Mesothelial cell of epicardium (in vitro differentiated cells): ENCODE measurements around the gene LIN37. TPM values are rescaled to one million over a fixed set of nuclear protein-coding genes. Genes with fewer than 3 reads are reported as not detected.

Source experiments
- DNase-seq, 2 experiments: peaks; one replicate each; pipeline ENCODE4 v3.0.0; 2021; ENCODE audit warnings: low spot score in 2 of 2; ENCODE audit not compliant: unreplicated experiment in 2 of 2
- H3K27ac Mint-ChIP-seq: 2 replicates; pipeline ENCODE4 v1.8.0; 2021; ENCODE audit warnings: mixed read lengths
- H3K27me3 Mint-ChIP-seq: 2 replicates; pipeline ENCODE4 v1.8.0; 2021; ENCODE audit warnings: low read depth, mixed read lengths
- H3K36me3 Mint-ChIP-seq: 2 replicates; pipeline ENCODE4 v1.8.0; 2021; ENCODE audit warnings: mixed read lengths
- H3K4me1 Mint-ChIP-seq: 2 replicates; pipeline ENCODE4 v1.8.0; 2021; ENCODE audit warnings: mixed read lengths
- H3K4me3 Mint-ChIP-seq: 2 replicates; pipeline ENCODE4 v1.8.0; 2021; ENCODE audit warnings: mild to moderate bottlenecking, moderate library complexity, mixed read lengths
- H3K9me3 Mint-ChIP-seq: 2 replicates; pipeline ENCODE4 v1.8.0; 2021; ENCODE audit warnings: mixed read lengths
- total RNA-seq: library from RNA; stranded (reverse); gene quantifications from 3 replicates; pipeline ENCODE4 v1.2.1, GENCODE V29; 2021
- TF ChIP-seq, protein P1 (sequence below): fragments of 200-600 bp; sonication (generic); IDR thresholded peaks from one replicate; pipeline ENCODE4 v1.5.0; 2021; ENCODE audit warnings: antibody characterized with exemption; ENCODE audit not compliant: unreplicated experiment

The LIN37 gene
- total RNA-seq, 1 donor from 2014 or later, result 12.0 TPM

DNA sequence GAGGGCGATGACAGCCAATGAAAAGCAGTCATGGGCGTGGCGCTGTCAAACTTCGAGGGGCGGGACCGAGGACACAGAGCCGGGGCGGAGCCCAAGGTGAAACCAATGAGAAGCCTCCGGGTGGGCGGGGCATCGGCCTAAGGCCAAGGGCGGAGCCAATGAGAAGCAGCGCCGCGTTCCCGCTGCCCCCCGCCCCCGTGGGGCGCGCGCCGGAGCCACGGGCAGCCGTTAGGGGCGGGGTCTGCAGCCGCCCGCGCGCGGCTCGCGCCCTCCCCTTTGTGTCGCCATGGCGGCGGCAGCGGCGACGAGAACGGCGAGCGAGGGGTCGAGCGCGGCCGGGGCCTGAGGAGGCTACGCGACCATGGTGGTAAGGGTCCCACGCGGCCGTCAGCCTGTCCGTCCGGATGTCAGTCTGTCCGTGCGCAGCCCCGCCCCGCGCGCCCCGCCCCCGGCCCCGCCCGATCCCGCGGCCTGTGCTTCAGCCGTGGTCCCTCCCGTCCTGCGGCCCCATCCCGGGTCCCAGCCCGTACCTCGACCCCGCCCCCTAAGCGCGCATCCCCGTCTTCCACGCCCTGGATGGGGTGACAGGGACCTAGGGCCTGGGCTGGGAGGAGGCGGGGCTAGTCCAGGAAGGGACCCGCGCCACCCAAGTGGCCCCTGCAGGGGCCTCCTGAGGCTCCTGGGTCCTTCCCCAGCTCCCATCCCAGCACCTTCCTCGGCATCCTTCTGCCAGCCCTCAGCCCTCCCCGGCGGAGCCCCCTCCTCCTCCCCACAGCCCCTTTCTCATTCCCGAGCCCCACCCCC is 27.1 kb downstream of the LIN37 start, which contains the start of gene ARHGAP33:
ARHGAP33 (plus strand) TSS at position 267 of the 804 bp plus-strand sequence; CDS start at position 362, 95 bp downstream.
- H3K9me3 Mint-ChIP-seq, result no peaks in the 10 kb centered on the region

GRCh38 chr19:35776102-35776788 is 27.9 kb downstream of the LIN37 start:
- TF ChIP-seq, protein P1, sequence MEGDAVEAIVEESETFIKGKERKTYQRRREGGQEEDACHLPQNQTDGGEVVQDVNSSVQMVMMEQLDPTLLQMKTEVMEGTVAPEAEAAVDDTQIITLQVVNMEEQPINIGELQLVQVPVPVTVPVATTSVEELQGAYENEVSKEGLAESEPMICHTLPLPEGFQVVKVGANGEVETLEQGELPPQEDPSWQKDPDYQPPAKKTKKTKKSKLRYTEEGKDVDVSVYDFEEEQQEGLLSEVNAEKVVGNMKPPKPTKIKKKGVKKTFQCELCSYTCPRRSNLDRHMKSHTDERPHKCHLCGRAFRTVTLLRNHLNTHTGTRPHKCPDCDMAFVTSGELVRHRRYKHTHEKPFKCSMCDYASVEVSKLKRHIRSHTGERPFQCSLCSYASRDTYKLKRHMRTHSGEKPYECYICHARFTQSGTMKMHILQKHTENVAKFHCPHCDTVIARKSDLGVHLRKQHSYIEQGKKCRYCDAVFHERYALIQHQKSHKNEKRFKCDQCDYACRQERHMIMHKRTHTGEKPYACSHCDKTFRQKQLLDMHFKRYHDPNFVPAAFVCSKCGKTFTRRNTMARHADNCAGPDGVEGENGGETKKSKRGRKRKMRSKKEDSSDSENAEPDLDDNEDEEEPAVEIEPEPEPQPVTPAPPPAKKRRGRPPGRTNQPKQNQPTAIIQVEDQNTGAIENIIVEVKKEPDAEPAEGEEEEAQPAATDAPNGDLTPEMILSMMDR, result no peak
- Mint-ChIP-seq H3K4me1 (peaks cover 19% of the 10 kb centered on the region), H3K27me3 (no peaks in the 10 kb centered on the region), H3K4me3 (peak overlapping the region; percentile 71), H3K9me3 (no peaks in the 10 kb centered on the region), H3K36me3 (peaks cover 3% of the 10 kb centered on the region), H3K27ac (peak overlapping the region; percentile 21)
- no peak for DNase-seq

More for the DNA sequence above, 27.1 kb downstream of the LIN37 start, which contains the start of gene ARHGAP33:
- H3K27me3 Mint-ChIP-seq, result no peaks in the 10 kb centered on the region
- H3K4me3 Mint-ChIP-seq, result peak within 1 kb of the TSS; percentile 71
- H3K4me1 Mint-ChIP-seq, result peaks cover 19% of the 10 kb centered on the region
- peak; percentile 100 for DNase-seq
- TF ChIP-seq, protein P1, result no peak
- H3K27ac Mint-ChIP-seq, result peak within 1 kb of the TSS; percentile 21
- no peaks in the 10 kb centered on the region for H3K36me3 Mint-ChIP-seq

GRCh38 chr19:35777086-35777841 is 28.9 kb downstream of the LIN37 start:
- H3K27ac Mint-ChIP-seq, result peak overlapping the region; percentile 30
- H3K4me3 Mint-ChIP-seq, result peak overlapping the region; percentile 71
- no peaks in the 10 kb centered on the region for H3K27me3 Mint-ChIP-seq
- H3K4me1 Mint-ChIP-seq, result peaks cover 19% of the 10 kb centered on the region
- TF ChIP-seq, protein P1, result no peak
- DNase-seq, result no peak
- peaks cover 7% of the 10 kb centered on the region for H3K36me3 Mint-ChIP-seq
- no peaks in the 10 kb centered on the region for H3K9me3 Mint-ChIP-seq

DNA sequence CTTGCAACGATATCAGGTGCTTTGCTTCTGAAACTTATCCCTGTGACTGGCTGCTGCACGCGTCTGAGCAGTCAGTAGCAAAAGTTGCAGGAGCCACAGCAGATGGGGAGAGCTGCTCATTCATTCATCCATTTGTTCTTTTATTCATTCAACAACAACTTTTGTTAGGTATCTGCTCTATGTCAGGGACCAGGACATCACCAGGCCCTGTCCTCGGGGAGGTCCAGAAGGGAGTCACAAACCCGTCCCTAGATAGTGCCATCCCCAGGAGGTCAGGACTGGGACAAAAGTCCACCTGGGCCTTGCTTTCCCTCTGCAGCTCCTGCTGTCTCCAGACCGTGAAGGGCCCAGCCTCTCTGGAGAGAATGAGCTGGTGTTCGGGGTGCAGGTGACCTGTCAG is 29.6 kb downstream of the LIN37 start:
- TF ChIP-seq, protein P1, result no peak
- H3K27me3 Mint-ChIP-seq, result no peaks in the 10 kb centered on the region
- peaks cover 19% of the 10 kb centered on the region for H3K4me1 Mint-ChIP-seq
- peak overlapping the region; percentile 44 for H3K4me3 Mint-ChIP-seq
- no peaks in the 10 kb centered on the region for H3K9me3 Mint-ChIP-seq
- no peak for DNase-seq
- no peak overlapping the region for H3K27ac Mint-ChIP-seq
- H3K36me3 Mint-ChIP-seq, result peaks cover 12% of the 10 kb centered on the region

- Mint-ChIP-seq H3K4me3 (no peak overlapping the region), H3K9me3 (no peaks in the 10 kb centered on the region), H3K4me1 (peaks cover 19% of the 10 kb centered on the region), H3K27me3 (peaks cover 4% of the 10 kb centered on the region), H3K36me3 (peaks cover 18% of the 10 kb centered on the region), H3K27ac (no peak overlapping the region)
- TF ChIP-seq, protein P1, result no peak
- no peak for DNase-seq
Measured at GRCh38 chr19:35779033-35779432, 30.7 kb downstream of the LIN37 start.
